Osteocyte (in vitro differentiated cells): ENCODE data around the gene LINGO3. TPM values are rescaled to one million over a fixed set of nuclear protein-coding genes. Genes with fewer than 3 reads are reported as not detected.
A peak's percentile ranks its signal among the peaks of the same experiment; 100 is the strongest.

Source experiments
- DNase-seq: peaks from one replicate; pipeline ENCODE4 v3.0.0; 2021; ENCODE audit warnings: mixed read lengths; ENCODE audit not compliant: unreplicated experiment; ENCODE audit errors: extremely low spot score
- H3K27ac Mint-ChIP-seq: one replicate; pipeline ENCODE4 v1.8.0; 2021; ENCODE audit warnings: mild to moderate bottlenecking, mixed read lengths; ENCODE audit not compliant: unreplicated experiment
- H3K27me3 Mint-ChIP-seq: one replicate; pipeline ENCODE4 v1.8.0; 2021; ENCODE audit warnings: mixed read lengths; ENCODE audit not compliant: unreplicated experiment
- H3K36me3 Mint-ChIP-seq: one replicate; pipeline ENCODE4 v1.8.0; 2021; ENCODE audit warnings: mixed read lengths; ENCODE audit not compliant: unreplicated experiment
- H3K4me1 Mint-ChIP-seq: one replicate; pipeline ENCODE4 v1.8.0; 2021; ENCODE audit warnings: mixed read lengths; ENCODE audit not compliant: unreplicated experiment
- H3K4me3 Mint-ChIP-seq: one replicate; pipeline ENCODE4 v1.8.0; 2021; ENCODE audit warnings: mild to moderate bottlenecking, moderate library complexity, mixed read lengths; ENCODE audit not compliant: unreplicated experiment
- H3K9me3 Mint-ChIP-seq: one replicate; pipeline ENCODE4 v1.8.0; 2021; ENCODE audit warnings: mixed read lengths; ENCODE audit not compliant: unreplicated experiment
- CTCF ChIP-seq: fragments of 200-600 bp; sonication (generic); IDR thresholded peaks from 2 replicates; pipeline ENCODE4 v1.5.0; 2021; ENCODE audit warnings: antibody characterized with exemption, mild to moderate bottlenecking, moderate library complexity
- total RNA-seq: library from RNA; stranded (reverse); gene quantifications from 2 replicates; pipeline ENCODE4 v1.2.1, GENCODE V29; 2021

Gene LINGO3
- total RNA-seq, 1 donor from 2014 or later, result 0.54 TPM

- Mint-ChIP-seq H3K9me3 (no peaks in the 10 kb centered on the region), H3K27me3 (no peaks in the 10 kb centered on the region), H3K4me1 (peaks cover 37% of the 10 kb centered on the region), H3K27ac (no peak overlapping the region), H3K36me3 (peaks cover 15% of the 10 kb centered on the region), H3K4me3 (no peak overlapping the region)
- TF ChIP-seq CTCF, result no peak
- DNase-seq, result no peak
These were observed 31.4 kb downstream of the LINGO3 start for GRCh38 chr19:2276429-2276986.

GRCh38 chr19:2275588-2276428, 32.1 kb downstream of the LINGO3 start:
- Mint-ChIP-seq H3K36me3 (peaks cover 17% of the 10 kb centered on the region), H3K4me1 (peaks cover 40% of the 10 kb centered on the region), H3K27me3 (no peaks in the 10 kb centered on the region), H3K4me3 (no peak overlapping the region), H3K9me3 (no peaks in the 10 kb centered on the region), H3K27ac (no peak overlapping the region)
- DNase-seq, result no peak
- TF ChIP-seq CTCF, result no peak

- TF ChIP-seq CTCF, result peak; percentile 67
- H3K9me3 Mint-ChIP-seq, result no peaks in the 10 kb centered on the region
- no peak overlapping the region for H3K4me3 Mint-ChIP-seq
- peaks cover 35% of the 10 kb centered on the region for H3K4me1 Mint-ChIP-seq
- peak overlapping the region; percentile 59 for H3K27ac Mint-ChIP-seq
- peaks cover 17% of the 10 kb centered on the region for H3K36me3 Mint-ChIP-seq
- DNase-seq, result no peak
- H3K27me3 Mint-ChIP-seq, result no peaks in the 10 kb centered on the region
These were observed 32.9 kb downstream of the LINGO3 start for GRCh38 chr19:2274931-2275535.

- TF ChIP-seq CTCF, result no peak
- H3K4me1 Mint-ChIP-seq, result peaks cover 35% of the 10 kb centered on the region
- peaks cover 17% of the 10 kb centered on the region for H3K36me3 Mint-ChIP-seq
- DNase-seq, result no peak
- H3K27ac Mint-ChIP-seq, result peak overlapping the region; percentile 82
- H3K27me3 Mint-ChIP-seq, result no peaks in the 10 kb centered on the region
- no peaks in the 10 kb centered on the region for H3K9me3 Mint-ChIP-seq
- peak overlapping the region; percentile 59 for H3K4me3 Mint-ChIP-seq
These were observed 33.7 kb downstream of the LINGO3 start for GRCh38 chr19:2274185-2274711.
